NCI-H1436 (cell line): ENCODE measurements around the gene TARBP1.

Experiments used
- DNase-seq: peaks from one replicate; lab custom pipeline; 2025; lab: John Stamatoyannopoulos, UW

Gene TARBP1

GRCh38 chr1:234484218-234484617, 5.2 kb upstream of the TARBP1 start:
- DNase-seq, result no peak

- DNase-seq, result no peak
Observed at GRCh38 chr1:234481771-234482170, 2.8 kb upstream of the TARBP1 start.

- no peak for DNase-seq
Observed at GRCh38 chr1:234479866-234480265, 887 bp upstream of the TARBP1 start.

GRCh38 chr1:234479310-234479559, 256 bp upstream of the TARBP1 start:
- no peak for DNase-seq

- peak; percentile 68 for DNase-seq
Observed at GRCh38 chr1:234478152-234478480, 863 bp downstream of the TARBP1 start.

GRCh38 chr1:234477386-234478151, 1.4 kb downstream of the TARBP1 start:
- no peak for DNase-seq

- DNase-seq, result no peak
Observed at GRCh38 chr1:234476172-234476571, 2.8 kb downstream of the TARBP1 start.

GRCh38 chr1:234475167-234475793, 3.7 kb downstream of the TARBP1 start:
- no peak for DNase-seq

- no peak for DNase-seq
Observed at GRCh38 chr1:234474375-234474774, 4.6 kb downstream of the TARBP1 start.

- DNase-seq, result no peak
Observed at GRCh38 chr1:234473118-234473517, 5.9 kb downstream of the TARBP1 start.

- peak; percentile 49 for DNase-seq
Observed at GRCh38 chr1:234469376-234469775, 9.6 kb downstream of the TARBP1 start.

GRCh38 chr1:234468580-234468979, 10.4 kb downstream of the TARBP1 start:
- DNase-seq, result no peak

- DNase-seq, result no peak
Observed at GRCh38 chr1:234467821-234468220, 11.2 kb downstream of the TARBP1 start.

GRCh38 chr1:234466945-234467344, 12.0 kb downstream of the TARBP1 start:
- no peak for DNase-seq

- DNase-seq, result no peak
Observed at GRCh38 chr1:234463749-234464148, 15.2 kb downstream of the TARBP1 start.

- no peak for DNase-seq
Observed at GRCh38 chr1:234460652-234461051, 18.3 kb downstream of the TARBP1 start.

- DNase-seq, result no peak
Observed at GRCh38 chr1:234458352-234459017, 20.5 kb downstream of the TARBP1 start.

GRCh38 chr1:234454926-234455325, 24.1 kb downstream of the TARBP1 start:
- no peak for DNase-seq

- DNase-seq, result no peak
Observed at GRCh38 chr1:234452406-234452965, 26.5 kb downstream of the TARBP1 start.

GRCh38 chr1:234440348-234440747, 38.6 kb downstream of the TARBP1 start:
- DNase-seq, result no peak

- no peak for DNase-seq
Observed at GRCh38 chr1:234438579-234438978, 40.4 kb downstream of the TARBP1 start.

GRCh38 chr1:234437423-234438171, 41.4 kb downstream of the TARBP1 start:
- no peak for DNase-seq

GRCh38 chr1:234435620-234436019, 43.4 kb downstream of the TARBP1 start:
- DNase-seq, result no peak
